Lower leg skin (tissue), 4 donors: ENCODE measurements around the gene EHD1. TPM values are rescaled to one million over a fixed set of nuclear protein-coding genes. Genes with fewer than 3 reads are reported as not detected.

Experiments used
- DNase-seq, 2 donors: peaks; one replicate each; pipeline ENCODE4 v3.0.0-alpha.2; 2019; ENCODE audit warnings: low spot score in 2 of 2
- H3K4me3 ChIP-seq: fragments of 200-600 bp; sonication (generic); 2 replicates; pipeline ENCODE4 v1.5.1; 2017; ENCODE audit warnings: mild to moderate bottlenecking, low read depth; ENCODE audit not compliant: poor library complexity, severe bottlenecking
- POLR2A ChIP-seq, 2 donors: fragments of 450-650 bp; IDR thresholded peaks; one replicate each; pipeline ENCODE4 v1.6.1; 2016 to 2017; ENCODE audit warnings: antibody characterized with exemption in 2 of 2, mild to moderate bottlenecking in 1 of 2, moderate library complexity in 1 of 2
- WGBS, 2 donors: methylation state at CpG; one replicate each; pipeline ENCODE4 v1.1.5; 2018; 5-methylcytosine and 5-hydroxymethylcytosine counted together
- intact Hi-C: fragments of 100-400 bp; cut with DNase I; formaldehyde crosslinking; loops from one replicate; pipeline ENCODE4 v1.15.0; 2023; ENCODE audit warnings: low total_unique reads
- total RNA-seq, 4 donors: library from RNA; depleted of rRNA; stranded (reverse); fragments of >200 nt; gene quantifications; one replicate each; pipeline ENCODE4 v1.1.0, GENCODE V29; 2016
- TF ChIP-seq, protein P1 (sequence below), 3 donors: fragments of 450-650 bp; IDR thresholded peaks; one replicate each; pipeline ENCODE4 v1.5.1; 2016; ENCODE audit warnings: antibody characterized with exemption in 3 of 3, mild to moderate bottlenecking in 3 of 3, moderate library complexity in 2 of 3

The EHD1 gene
- total RNA-seq, 4 donors from 2014 or later = 81.0 to 98.9 (median 90.5) TPM

- peak; percentile 73 to 97 for DNase-seq
- H3K4me3 ChIP-seq = no peak overlapping the region
- WGBS, 2 donors = 44 to 49% methylated on average over 9 to 14 of the region's 14 CpGs
- intact Hi-C loops = loop anchor here (5.0 kb wide), 1 partner anchor 47 kb away; no protein-coding TSS in a partner anchor
- TF ChIP-seq POLR2A (IDR thresholded peaks at IDR 0.05) = no peak
- TF ChIP-seq, protein P1, sequence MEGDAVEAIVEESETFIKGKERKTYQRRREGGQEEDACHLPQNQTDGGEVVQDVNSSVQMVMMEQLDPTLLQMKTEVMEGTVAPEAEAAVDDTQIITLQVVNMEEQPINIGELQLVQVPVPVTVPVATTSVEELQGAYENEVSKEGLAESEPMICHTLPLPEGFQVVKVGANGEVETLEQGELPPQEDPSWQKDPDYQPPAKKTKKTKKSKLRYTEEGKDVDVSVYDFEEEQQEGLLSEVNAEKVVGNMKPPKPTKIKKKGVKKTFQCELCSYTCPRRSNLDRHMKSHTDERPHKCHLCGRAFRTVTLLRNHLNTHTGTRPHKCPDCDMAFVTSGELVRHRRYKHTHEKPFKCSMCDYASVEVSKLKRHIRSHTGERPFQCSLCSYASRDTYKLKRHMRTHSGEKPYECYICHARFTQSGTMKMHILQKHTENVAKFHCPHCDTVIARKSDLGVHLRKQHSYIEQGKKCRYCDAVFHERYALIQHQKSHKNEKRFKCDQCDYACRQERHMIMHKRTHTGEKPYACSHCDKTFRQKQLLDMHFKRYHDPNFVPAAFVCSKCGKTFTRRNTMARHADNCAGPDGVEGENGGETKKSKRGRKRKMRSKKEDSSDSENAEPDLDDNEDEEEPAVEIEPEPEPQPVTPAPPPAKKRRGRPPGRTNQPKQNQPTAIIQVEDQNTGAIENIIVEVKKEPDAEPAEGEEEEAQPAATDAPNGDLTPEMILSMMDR (IDR thresholded peaks at IDR 0.05) = peak in 1 of 3 donors; percentile 87
These were observed 15.8 kb upstream of the EHD1 start for GRCh38 chr11:64894070-64894811.

DNA sequence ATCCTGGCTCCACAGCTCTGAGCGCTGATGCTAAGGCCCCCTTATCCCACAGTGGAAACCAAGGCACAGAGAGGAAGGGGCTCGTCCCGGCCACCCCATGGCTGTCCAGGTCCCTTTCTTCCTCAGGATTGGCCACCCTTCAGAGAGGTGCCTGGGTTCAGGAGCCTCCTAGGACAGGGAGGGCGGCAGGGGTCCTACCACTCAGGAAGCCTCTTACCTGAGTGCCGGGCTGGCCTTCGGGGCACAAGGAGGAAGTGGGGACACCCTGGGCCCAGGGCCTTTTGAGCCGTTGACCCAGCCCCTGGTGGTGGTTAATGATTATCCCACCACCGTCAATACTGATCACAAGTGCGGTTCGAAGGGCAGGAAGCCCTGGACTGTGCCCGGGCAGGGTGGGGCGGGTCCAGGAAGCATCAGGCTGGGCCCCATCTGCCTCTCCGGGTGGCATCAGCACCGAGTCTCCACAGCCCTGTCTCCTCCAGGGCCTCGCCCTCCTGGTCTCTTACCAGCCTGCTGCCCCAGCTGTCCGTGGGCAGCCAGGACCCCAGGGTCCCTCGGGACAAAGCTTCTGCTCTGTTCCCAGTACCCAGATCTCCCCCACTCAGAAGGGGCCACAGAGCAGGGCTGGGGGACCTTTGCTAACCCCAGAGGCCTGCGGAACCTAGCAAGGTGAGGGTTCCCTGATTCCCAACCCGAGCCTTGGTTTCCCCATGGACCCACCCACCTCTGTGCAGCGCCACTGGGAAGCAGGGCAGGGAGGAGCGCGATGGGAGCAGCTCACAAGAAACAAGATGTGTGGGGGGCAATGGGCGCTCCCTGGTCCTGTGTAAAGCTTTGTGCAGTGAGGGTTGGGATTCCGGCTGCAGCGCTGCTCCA, 15.0 kb upstream of the EHD1 start:
- intact Hi-C loops = loop anchor here (5.0 kb wide), 1 partner anchor 46 kb away; no protein-coding TSS in a partner anchor
- WGBS, 2 donors = 70 to 75% methylated on average over 20 to 25 of the region's 25 CpGs
- TF ChIP-seq, protein P1 (IDR thresholded peaks at IDR 0.05) = no peak
- TF ChIP-seq POLR2A (IDR thresholded peaks at IDR 0.05) = no peak
- no peak for DNase-seq
- H3K4me3 ChIP-seq = no peak overlapping the region

DNA sequence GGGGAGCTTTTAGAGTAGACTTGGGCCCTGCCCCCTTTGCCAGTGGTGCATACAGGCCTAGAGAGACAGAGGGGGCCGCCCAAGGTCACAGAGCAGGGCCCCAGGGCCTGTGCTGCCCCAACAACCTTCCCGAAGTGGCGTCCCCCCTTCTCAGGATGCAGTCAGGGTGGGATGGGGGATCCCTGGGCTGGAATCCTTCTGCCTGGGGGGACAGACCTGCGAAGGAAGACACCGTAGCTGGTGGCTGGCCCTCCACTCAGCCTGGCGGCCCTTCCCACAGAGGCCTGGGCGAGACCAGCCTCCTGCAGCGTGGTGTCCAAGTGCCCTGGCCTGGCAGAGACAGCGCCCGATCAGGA, 14.4 kb upstream of the EHD1 start:
- WGBS, 2 donors = 90 to 91% methylated on average over 6 to 10 of the region's 10 CpGs
- TF ChIP-seq, protein P1 (IDR thresholded peaks at IDR 0.05) = no peak
- DNase-seq = no peak
- intact Hi-C loops = loop anchor here (5.0 kb wide), 1 partner anchor 46 kb away; no protein-coding TSS in a partner anchor
- H3K4me3 ChIP-seq = no peak overlapping the region

- WGBS, 2 donors = 83% methylated on average over 9 to 11 of the region's 11 CpGs
- no peak for DNase-seq
- no peak for TF ChIP-seq POLR2A (IDR thresholded peaks at IDR 0.05)
- TF ChIP-seq, protein P1 (IDR thresholded peaks at IDR 0.05) = no peak
- intact Hi-C loops = loop anchor here (5.0 kb wide), 1 partner anchor 45 kb away; no protein-coding TSS in a partner anchor
- no peak overlapping the region for H3K4me3 ChIP-seq
These were observed 14.0 kb upstream of the EHD1 start for GRCh38 chr11:64892411-64892831.

DNA sequence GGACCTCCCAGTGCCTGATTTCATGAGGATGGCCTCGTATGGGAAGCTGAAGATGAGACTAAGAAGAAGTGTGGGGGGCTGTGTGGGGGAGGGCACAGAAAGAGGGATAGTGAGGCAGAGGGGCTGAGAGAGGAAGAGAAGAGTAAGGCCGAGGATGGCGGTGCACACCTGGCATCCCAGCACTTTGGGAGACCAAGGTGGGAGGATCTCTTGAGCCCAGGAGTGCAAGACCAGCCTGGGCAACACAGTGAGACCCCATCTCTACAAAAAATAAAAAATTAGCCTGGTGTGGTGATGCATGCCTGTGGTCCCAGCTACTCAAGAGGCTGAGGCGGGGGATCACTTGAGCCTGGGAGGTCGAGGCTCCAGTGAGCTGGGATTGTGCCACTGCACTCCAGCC, 13.5 kb upstream of the EHD1 start:
- intact Hi-C loops = loop anchor here (5.0 kb wide), 1 partner anchor 45 kb away; no protein-coding TSS in a partner anchor
- DNase-seq = no peak

More for the DNA sequence above, 13.5 kb upstream of the EHD1 start:
- 77 to 80% methylated on average over 5 of the region's 5 CpGs for WGBS, 2 donors
- no peak overlapping the region for H3K4me3 ChIP-seq
- TF ChIP-seq POLR2A (IDR thresholded peaks at IDR 0.05) = no peak
- TF ChIP-seq, protein P1 (IDR thresholded peaks at IDR 0.05) = no peak
